ENCODE results near the gene CDK15.

CDK15 gene

GRCh38 chr2:201911372-201911771, 105.0 kb downstream of the CDK15 start:
- DNase-seq (ENCODE audit: low read depth): no peak

- DNase-seq (ENCODE audit: low read depth): no peak
Observed at GRCh38 chr2:201913201-201913600, 106.9 kb downstream of the CDK15 start.

- no peak for DNase-seq (ENCODE audit: low read depth)
Observed at GRCh38 chr2:201915446-201915845, 109.1 kb downstream of the CDK15 start.

GRCh38 chr2:201916565-201916964, 110.2 kb downstream of the CDK15 start:
- DNase-seq (ENCODE audit: low read depth): no peak

- no peak for DNase-seq (ENCODE audit: low read depth)
Observed at GRCh38 chr2:201918616-201919307, 112.4 kb downstream of the CDK15 start.

GRCh38 chr2:201919308-201919634, 112.9 kb downstream of the CDK15 start:
- DNase-seq (ENCODE audit: low read depth): no peak

- DNase-seq (ENCODE audit: low read depth): no peak
Observed at GRCh38 chr2:201923436-201924328, 117.3 kb downstream of the CDK15 start.

- no peak for DNase-seq (ENCODE audit: low read depth)
Observed at GRCh38 chr2:201924453-201924852, 118.1 kb downstream of the CDK15 start.

GRCh38 chr2:201925056-201925455, 118.7 kb downstream of the CDK15 start:
- no peak for DNase-seq (ENCODE audit: low read depth)

- no peak for DNase-seq (ENCODE audit: low read depth)
Observed at GRCh38 chr2:201926067-201926466, 119.7 kb downstream of the CDK15 start.

- no peak for DNase-seq (ENCODE audit: low read depth)
Observed at GRCh38 chr2:201928363-201928762, 122.0 kb downstream of the CDK15 start.

GRCh38 chr2:201929281-201930026, 123.1 kb downstream of the CDK15 start:
- no peak for DNase-seq (ENCODE audit: low read depth)

GRCh38 chr2:201930043-201930442, 123.7 kb downstream of the CDK15 start:
- no peak for DNase-seq (ENCODE audit: low read depth)

GRCh38 chr2:201930831-201931230, 124.5 kb downstream of the CDK15 start:
- no peak for DNase-seq (ENCODE audit: low read depth)

- DNase-seq (ENCODE audit: low read depth): no peak
Observed at GRCh38 chr2:201931475-201931874, 125.1 kb downstream of the CDK15 start.

GRCh38 chr2:201931951-201932350, 125.6 kb downstream of the CDK15 start:
- DNase-seq (ENCODE audit: low read depth): no peak

GRCh38 chr2:201932511-201932910, 126.2 kb downstream of the CDK15 start:
- no peak for DNase-seq (ENCODE audit: low read depth)

GRCh38 chr2:201933792-201934237, 127.5 kb downstream of the CDK15 start:
- no peak for DNase-seq (ENCODE audit: low read depth)

GRCh38 chr2:201936817-201937216, 130.5 kb downstream of the CDK15 start:
- DNase-seq (ENCODE audit: low read depth): no peak

- no peak for DNase-seq (ENCODE audit: low read depth)
Observed at GRCh38 chr2:201937343-201937742, 131.0 kb downstream of the CDK15 start.

- DNase-seq (ENCODE audit: low read depth): no peak
Observed at GRCh38 chr2:201938156-201938775, 131.9 kb downstream of the CDK15 start.

GRCh38 chr2:201938781-201939180, 132.4 kb downstream of the CDK15 start:
- no peak for DNase-seq (ENCODE audit: low read depth)

All from activated T-cell treated with anti-CD3 and anti-CD28 coated beads for 48 hours (primary cell).